Stimulated activated CD4-positive, alpha-beta T cell treated with anti-CD3 and anti-CD28 coated beads, Interleukin-4, amount 100 ng/mL, for 48 hours (primary cell): ENCODE data around the gene STN1.
A peak's percentile ranks its signal among the peaks of the same experiment; 100 is the strongest.

Experiments used
- DNase-seq, 2 donors: peaks; one replicate each; pipeline ENCODE4 v3.0.0-alpha.2; 2020; ENCODE audit warnings: low read depth in 2 of 2

The STN1 gene, protein sequence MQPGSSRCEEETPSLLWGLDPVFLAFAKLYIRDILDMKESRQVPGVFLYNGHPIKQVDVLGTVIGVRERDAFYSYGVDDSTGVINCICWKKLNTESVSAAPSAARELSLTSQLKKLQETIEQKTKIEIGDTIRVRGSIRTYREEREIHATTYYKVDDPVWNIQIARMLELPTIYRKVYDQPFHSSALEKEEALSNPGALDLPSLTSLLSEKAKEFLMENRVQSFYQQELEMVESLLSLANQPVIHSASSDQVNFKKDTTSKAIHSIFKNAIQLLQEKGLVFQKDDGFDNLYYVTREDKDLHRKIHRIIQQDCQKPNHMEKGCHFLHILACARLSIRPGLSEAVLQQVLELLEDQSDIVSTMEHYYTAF

GRCh38 chr10:103918053-103918846 is at the start of gene STN1:
TSS of gene STN1 (minus strand) at chr10:103918184. CDS start at chr10:103917594, 590 bp downstream.
- peak; percentile 93 to 96 for DNase-seq

DNA sequence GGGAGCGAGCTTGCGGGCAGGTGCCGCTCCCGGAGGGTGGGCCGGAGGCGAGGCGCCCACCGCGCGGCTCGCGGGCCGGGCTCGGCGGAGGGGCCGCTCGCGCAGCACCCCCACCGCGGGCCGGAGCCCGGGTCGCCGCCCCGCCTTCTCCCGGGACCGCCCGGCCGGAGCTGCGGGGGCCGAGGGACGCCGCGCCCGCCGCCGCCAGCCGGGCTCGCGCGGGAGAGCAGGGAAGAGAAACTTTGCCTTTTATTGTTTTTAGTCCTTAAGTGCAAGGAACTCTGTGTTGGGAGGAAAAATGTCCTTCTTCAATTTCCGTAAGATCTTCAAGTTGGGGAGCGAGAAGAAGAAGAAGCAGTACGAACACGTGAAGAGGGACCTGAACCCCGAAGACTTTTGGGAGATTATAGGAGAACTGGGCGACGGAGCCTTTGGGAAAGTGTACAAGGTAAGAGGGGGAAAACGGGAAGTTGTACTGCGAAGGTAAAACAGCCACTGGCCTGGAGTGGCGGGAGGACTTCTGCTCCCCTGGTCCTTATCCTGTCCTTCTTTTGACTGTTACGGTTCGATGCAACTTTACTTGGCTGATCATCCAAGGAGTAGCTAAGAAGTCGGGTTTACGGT is 49.6 kb upstream of the STN1 start:
- DNase-seq: peak in 1 of 2 donors; percentile 16

DNA sequence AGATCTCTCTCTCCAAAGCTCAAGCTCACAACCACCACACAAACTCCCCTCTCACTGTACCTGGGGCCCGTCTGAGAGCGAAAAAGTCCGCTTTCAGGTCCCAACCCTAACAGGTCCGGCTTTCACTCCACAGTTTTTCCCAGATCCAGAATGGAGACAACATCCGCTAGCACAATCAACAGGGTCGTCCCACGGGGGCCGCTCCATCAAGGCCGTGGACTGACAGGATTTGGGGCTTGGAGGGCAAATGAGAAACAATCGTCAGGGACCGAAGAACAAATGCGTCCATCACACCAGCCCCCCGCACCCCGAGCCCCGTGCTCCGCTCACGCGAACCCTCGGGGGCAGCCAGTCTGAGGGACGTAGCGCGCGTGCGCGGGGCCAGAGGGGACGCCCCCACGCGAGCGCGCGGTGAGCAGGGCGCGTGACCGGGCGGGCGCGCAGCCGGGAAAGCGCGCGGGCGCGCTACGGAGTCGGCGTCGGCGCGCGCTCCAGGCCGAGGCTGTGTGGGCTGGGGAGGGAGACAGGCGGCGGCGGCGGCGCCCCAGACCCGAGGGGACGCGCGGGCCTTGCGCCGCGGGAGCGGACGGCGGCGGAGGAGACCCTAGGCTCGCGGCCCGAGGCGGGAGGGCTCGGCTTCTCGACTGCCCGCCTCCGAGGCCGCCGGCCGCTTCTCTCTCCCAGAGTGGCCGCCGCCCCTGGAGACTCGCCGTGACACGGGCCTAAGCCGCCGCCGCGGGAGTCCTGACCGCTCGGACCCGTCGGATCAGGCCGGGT is 48.9 kb upstream of the STN1 start, which contains the start of gene SLK:
SLK (plus strand) TSS at position 470 of the 777 bp plus-strand sequence. CDS start 606 bp downstream, outside the sequence.
- DNase-seq: peak; percentile 69 to 76

GRCh38 chr10:103960103-103960502 is 42.1 kb upstream of the STN1 start:
- DNase-seq: no peak

DNA sequence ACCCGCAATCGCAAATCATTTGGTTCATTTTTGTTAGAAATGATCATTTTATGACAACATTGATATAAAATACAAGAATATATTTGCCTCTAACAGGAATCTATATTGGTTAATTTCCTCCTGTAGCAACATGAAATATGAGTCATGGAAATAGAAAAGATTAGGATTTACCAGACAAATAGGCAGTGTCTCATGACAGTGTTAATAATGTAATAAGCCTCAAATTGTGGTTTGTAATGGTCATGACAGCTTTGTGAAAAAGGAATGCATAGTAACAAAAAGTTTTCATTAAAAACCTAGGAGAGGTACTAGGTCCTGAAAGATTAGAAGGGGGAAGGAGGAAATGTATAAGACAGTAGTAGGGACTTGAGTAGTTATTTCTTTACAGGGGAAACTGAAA is 41.0 kb upstream of the STN1 start:
- DNase-seq: no peak

- no peak for DNase-seq
Observed at GRCh38 chr10:103954543-103954942, 36.6 kb upstream of the STN1 start.

DNA sequence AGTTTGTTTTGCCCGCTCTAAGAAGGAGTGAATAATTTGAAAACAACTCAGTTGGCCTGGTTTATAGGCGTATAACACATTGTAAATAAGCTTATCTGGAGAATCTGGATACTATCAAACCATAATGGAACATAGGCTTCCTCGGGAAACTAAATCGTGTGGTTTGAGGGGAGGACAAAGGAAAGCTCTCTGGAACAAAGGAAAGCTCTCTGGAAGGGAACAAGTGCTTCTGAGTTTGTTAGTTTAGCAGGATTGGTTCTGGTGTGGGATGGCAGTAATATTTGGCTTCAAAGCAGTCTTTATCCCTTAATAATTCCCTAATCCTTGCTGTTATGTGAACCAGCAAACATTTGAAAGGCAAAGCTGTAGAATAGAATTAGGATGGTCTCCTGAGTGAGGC is 34.0 kb upstream of the STN1 start:
- no peak for DNase-seq

DNA sequence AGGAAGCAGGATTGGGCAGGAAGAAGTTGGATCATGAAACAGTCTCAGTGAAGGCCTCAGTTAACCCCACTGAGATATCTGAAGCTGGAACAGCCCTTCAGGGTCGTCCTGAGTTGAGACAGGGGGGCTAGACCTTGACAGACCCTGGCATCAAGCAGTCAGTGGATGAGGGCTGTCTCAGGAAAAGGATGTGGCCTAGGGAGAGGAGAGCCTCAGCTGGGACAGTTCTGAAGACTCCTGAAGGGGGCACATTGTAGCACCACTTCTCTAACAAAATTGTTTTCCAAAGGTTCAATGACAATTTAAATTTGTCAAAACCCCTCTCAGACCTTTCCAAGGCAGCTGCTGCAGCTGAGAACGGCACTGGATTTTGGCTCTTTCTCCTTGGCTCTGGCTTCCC is 33.2 kb upstream of the STN1 start:
- no peak for DNase-seq

DNA sequence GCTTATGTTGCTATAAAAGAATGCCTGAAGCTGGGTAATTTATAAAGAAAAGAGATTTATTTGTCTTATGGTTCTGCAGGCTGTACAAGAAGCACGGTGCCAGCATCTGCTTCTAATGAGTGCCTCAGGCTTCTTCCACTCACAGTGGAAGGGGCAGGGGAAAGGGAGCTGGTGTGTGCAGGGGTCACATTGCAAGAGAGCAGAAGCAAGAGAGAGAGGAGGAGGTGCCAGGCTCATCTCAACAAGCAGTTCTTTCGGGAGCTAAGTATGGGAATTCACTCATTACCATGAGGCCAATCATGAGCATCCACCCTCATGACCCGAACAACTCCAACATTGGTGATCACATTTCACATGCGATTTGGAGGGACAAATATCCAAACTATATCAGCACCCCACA is 31.7 kb upstream of the STN1 start:
- no peak for DNase-seq

GRCh38 chr10:103947799-103948516 is 30.0 kb upstream of the STN1 start:
- DNase-seq: no peak

DNA sequence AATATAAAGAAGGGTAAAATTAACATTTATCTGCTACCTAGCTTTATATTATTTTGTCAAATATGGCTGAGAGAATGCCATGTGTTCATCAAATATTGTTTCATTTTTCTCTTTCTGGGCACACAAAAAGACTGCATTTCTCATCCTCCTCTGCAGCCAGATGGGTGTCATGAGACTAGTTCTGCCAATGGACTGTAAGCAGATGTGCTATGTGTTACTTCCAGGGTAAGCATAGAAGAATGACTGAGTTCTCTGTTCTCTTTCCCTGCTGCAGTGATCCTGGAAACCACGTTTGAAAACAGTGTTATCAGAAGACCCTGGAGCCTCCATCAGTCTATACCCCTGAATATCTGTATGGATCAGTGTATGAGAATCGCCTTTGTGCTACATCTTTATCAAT is 24.9 kb upstream of the STN1 start:
- no peak for DNase-seq

GRCh38 chr10:103941801-103942200 is 23.8 kb upstream of the STN1 start:
- no peak for DNase-seq

- no peak for DNase-seq
Observed at GRCh38 chr10:103939522-103939921, 21.5 kb upstream of the STN1 start.

DNA sequence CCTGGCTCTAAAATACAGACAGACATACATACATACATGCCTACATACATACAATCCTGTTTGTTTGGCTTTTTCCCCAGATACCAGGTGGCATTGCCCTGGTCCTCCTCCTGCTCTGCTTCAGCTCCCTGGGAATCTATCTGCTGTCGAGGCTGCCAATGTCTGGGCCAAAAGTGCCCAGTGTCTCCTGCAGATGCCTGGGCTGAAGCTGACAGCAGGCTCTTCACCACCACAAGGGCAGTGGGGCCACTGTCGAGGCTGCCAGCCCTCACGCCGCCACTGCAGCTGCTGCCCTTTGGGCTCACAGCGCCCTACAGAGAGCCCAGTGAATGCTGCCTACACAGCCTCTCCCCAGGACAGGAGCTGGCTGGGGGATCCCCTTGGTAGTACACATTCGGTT is 18.0 kb upstream of the STN1 start:
- no peak for DNase-seq

GRCh38 chr10:103934308-103934707 is 16.3 kb upstream of the STN1 start:
- no peak for DNase-seq

- DNase-seq: no peak
Observed at GRCh38 chr10:103933557-103934121, 15.7 kb upstream of the STN1 start.

DNA sequence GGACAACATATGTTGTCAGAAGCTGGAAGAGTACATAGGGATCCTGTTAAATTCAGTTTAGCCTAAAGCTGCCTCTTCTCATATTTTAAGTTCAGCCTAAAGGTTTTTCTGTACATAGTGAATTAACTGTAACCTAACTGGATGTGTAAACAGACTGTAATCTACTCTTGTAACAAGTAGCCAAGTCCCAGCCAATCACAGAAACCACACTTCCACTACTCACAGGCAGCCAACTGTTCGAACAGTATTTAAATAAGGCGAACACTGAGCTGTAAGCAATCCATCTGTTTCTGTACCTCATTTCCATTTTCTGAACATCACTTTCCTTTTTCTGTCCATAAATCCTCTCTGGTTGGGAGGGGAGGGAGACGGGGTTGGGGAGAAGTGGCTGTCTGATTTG is 15.0 kb upstream of the STN1 start:
- DNase-seq: no peak

- DNase-seq: no peak
Observed at GRCh38 chr10:103932271-103932670, 14.3 kb upstream of the STN1 start.

GRCh38 chr10:103931603-103932002 is 13.6 kb upstream of the STN1 start:
- DNase-seq: no peak

- no peak for DNase-seq
Observed at GRCh38 chr10:103930881-103931280, 12.9 kb upstream of the STN1 start.

GRCh38 chr10:103930449-103930848 is 12.5 kb upstream of the STN1 start:
- no peak for DNase-seq
